ENCODE data around the gene HOXA5. TPM values are rescaled to one million over a fixed set of nuclear protein-coding genes. Genes with fewer than 3 reads are reported as not detected.
A peak's percentile ranks its signal among the peaks of the same experiment; 100 is the strongest.

HOXA5 gene
- total RNA-seq, 1 experiment from 2014 or later, result not detected

DNA sequence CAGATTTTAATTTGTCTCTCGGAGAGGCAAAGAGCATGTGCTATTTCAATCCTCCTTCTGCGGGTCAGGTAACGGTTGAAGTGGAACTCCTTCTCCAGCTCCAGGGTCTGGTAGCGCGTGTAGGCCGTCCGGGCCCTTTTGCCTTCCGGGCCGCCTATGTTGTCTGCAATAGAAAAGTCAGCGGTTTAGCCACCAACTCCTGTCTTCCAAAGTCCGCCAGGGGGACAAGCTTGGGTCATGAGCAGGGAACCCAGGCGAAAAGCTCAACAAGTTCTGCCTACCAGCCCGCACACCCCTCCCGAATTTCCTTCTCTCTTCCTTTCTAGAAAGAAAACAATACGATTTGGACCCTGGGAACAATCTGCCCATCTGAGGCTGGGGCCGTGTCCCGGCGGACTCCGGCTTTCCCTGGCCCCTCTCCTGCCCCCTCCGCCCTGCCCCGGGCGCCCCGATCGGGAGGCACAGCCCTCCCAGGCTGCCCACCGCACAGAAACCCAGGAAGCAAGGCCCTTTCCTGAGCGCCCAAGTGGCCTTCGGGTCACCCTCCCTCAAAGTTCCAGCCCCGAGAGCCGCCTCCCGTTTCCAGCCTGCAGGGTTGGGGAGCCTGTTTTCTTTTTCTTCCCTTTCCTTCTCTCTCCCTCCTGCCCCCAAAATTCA is 1.4 kb downstream of the HOXA5 start:
- H3K4me1 ChIP-seq (ENCODE audit: insufficient read depth, low read length), result no peaks in the 10 kb centered on the region
- H2BK12ac ChIP-seq (ENCODE audit: insufficient read length, low read depth, low read length), result no peak overlapping the region
- H2BK5ac ChIP-seq (ENCODE audit: insufficient read length, low read length), result no peak overlapping the region
- no peak overlapping the region for H3K9ac ChIP-seq (ENCODE audit: extremely low read depth, insufficient read length, low read length)
- H3K4ac ChIP-seq (ENCODE audit: low read depth, low read length), result no peak overlapping the region
- H3T11ph ChIP-seq (ENCODE audit: low read length), result no peak overlapping the region
- no peak overlapping the region for H3K56ac ChIP-seq (ENCODE audit: insufficient read length, low read depth, low read length)
- H3K27me3 Mint-ChIP-seq (ENCODE audit: low read depth), result peaks cover 100% of the 10 kb centered on the region
- H2AFZ ChIP-seq (ENCODE audit: low read length), result no peak overlapping the region
- H3K36me3 Mint-ChIP-seq (ENCODE audit: insufficient read depth in 1 of 3, low read depth in 3 of 3), result no peaks in the 10 kb centered on the region; a peak in 2 of 7 replicates
- H3K14ac ChIP-seq (ENCODE audit: insufficient read depth, low read length), result no peak overlapping the region
- H3K4me3 Mint-ChIP-seq, result peak overlapping the region; percentile 58 to 77
- no peak overlapping the region for H2AK5ac ChIP-seq (ENCODE audit: insufficient read length, low read length)
- peaks cover 7 to 16% of the 10 kb centered on the region in 2 experiments for H3K4me1 Mint-ChIP-seq
- H3K27ac Mint-ChIP-seq, result no peak overlapping the region
- peaks cover 11 to 26% of the 10 kb centered on the region in 2 experiments for H3K9me3 Mint-ChIP-seq
- no peak overlapping the region for H4K8ac ChIP-seq (replicated peaks; ENCODE audit: insufficient read length, low read depth, low read length)
- TF ChIP-seq, protein P1, sequence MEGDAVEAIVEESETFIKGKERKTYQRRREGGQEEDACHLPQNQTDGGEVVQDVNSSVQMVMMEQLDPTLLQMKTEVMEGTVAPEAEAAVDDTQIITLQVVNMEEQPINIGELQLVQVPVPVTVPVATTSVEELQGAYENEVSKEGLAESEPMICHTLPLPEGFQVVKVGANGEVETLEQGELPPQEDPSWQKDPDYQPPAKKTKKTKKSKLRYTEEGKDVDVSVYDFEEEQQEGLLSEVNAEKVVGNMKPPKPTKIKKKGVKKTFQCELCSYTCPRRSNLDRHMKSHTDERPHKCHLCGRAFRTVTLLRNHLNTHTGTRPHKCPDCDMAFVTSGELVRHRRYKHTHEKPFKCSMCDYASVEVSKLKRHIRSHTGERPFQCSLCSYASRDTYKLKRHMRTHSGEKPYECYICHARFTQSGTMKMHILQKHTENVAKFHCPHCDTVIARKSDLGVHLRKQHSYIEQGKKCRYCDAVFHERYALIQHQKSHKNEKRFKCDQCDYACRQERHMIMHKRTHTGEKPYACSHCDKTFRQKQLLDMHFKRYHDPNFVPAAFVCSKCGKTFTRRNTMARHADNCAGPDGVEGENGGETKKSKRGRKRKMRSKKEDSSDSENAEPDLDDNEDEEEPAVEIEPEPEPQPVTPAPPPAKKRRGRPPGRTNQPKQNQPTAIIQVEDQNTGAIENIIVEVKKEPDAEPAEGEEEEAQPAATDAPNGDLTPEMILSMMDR (conservative IDR thresholded peaks at IDR 0.05), result peak; percentile 40; the same call in 2 of the 3 replicates
- no peaks in the 10 kb centered on the region for H4K20me1 ChIP-seq (ENCODE audit: control insufficient read depth, insufficient read depth, insufficient read length)
- H4K5ac ChIP-seq (ENCODE audit: insufficient read length, low read depth, low read length), result no peak overlapping the region
- no peaks in the 10 kb centered on the region for H3K79me2 ChIP-seq (ENCODE audit: insufficient read depth, low read length)
- peak overlapping the region; percentile 65 for H3K4me2 ChIP-seq (ENCODE audit: insufficient read depth, insufficient read length, low read length)
- DNase-seq, result peak; percentile 67
- H2BK15ac ChIP-seq (ENCODE audit: low read depth, low read length), result no peak overlapping the region
- no peak overlapping the region for H2BK120ac ChIP-seq (ENCODE audit: low read depth, low read length, poor library complexity, severe bottlenecking)
- no peak overlapping the region for H3K27ac ChIP-seq (ENCODE audit: insufficient read length, low read depth, low read length)
- H3K23me2 ChIP-seq (ENCODE audit: insufficient read length, low read depth, low read length, poor library complexity, severe bottlenecking), result peaks cover 10% of the 10 kb centered on the region
- H2BK20ac ChIP-seq (ENCODE audit: low read depth, low read length, poor library complexity, severe bottlenecking), result no peak overlapping the region
- no peaks in the 10 kb centered on the region for H3K79me1 ChIP-seq (ENCODE audit: insufficient read depth, low read depth, low read length, poor library complexity, severe bottlenecking)
- peaks cover 98% of the 10 kb centered on the region for H3K27me3 ChIP-seq (ENCODE audit: insufficient read depth, low read length)
- no CpG with 5 or more reads among the region's 30 CpGs for WGBS (ENCODE audit: extremely low coverage, insufficient read length, low lambda C conversion rate)
- no peaks in the 10 kb centered on the region for H3K9me3 ChIP-seq (ENCODE audit: control insufficient read depth, low read depth, low read length)
- no peak overlapping the region for H4K91ac ChIP-seq (ENCODE audit: insufficient read length, low read depth, low read length)
- no peak overlapping the region for H3K23ac ChIP-seq (ENCODE audit: insufficient read length, low read depth, low read length)
- H3K18ac ChIP-seq (ENCODE audit: insufficient read length, low read depth, low read length), result no peak overlapping the region

Measured in H9 (cell line).